Measurements from ENCODE around the gene SMYD3.
"Not testable (repeated sequence)": the region's sequence is repeated elsewhere in the genome, so short reads cannot be mapped to it uniquely, and the experiment has no call there.

The SMYD3 gene

DNA sequence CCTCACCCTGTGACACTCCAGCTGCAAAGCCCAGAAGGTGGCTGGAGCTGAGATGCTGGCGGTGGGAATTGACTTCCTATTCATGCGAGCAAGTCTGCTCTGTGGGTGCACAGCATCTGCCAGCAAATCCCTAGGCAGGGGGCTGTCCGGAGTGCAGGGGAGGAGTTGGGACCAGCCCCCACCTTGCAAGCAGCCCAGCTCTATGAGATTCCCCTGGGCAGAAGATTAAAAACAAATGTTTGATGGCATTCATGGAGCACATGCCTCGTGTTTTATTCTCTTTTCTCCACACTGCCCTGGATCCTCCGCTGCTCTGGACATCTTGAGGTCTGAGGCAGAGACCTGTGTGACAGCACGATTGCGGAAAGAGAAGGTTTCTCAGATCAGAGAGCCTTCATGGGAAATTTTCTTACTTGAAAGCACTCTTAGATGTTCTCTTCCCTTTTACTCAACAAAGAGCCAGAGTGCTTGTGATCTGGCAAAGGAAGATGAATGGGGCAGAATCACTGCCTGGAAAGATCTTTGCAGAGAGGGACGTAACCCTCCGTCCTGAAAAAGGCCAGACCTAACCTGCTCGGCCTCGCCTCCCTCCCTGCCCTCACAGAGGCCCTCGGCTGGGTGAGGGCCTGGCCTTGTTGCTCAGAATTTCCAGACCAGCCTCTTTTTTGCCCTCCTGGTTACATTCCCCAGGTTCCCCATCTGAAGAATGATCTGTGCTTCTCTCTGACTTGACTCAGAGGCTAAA, 755.2 kb downstream of the SMYD3 start:
- DNase-seq (ENCODE audit: low read depth), result no peak
- TF ChIP-seq, protein P1, sequence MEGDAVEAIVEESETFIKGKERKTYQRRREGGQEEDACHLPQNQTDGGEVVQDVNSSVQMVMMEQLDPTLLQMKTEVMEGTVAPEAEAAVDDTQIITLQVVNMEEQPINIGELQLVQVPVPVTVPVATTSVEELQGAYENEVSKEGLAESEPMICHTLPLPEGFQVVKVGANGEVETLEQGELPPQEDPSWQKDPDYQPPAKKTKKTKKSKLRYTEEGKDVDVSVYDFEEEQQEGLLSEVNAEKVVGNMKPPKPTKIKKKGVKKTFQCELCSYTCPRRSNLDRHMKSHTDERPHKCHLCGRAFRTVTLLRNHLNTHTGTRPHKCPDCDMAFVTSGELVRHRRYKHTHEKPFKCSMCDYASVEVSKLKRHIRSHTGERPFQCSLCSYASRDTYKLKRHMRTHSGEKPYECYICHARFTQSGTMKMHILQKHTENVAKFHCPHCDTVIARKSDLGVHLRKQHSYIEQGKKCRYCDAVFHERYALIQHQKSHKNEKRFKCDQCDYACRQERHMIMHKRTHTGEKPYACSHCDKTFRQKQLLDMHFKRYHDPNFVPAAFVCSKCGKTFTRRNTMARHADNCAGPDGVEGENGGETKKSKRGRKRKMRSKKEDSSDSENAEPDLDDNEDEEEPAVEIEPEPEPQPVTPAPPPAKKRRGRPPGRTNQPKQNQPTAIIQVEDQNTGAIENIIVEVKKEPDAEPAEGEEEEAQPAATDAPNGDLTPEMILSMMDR (IDR thresholded peaks at IDR 0.05; ENCODE audit: insufficient read depth, low read depth, low read length, missing control alignments), result no peak
- no peak overlapping the region for H3K4me3 ChIP-seq (ENCODE audit: low read depth, low read length)

DNA sequence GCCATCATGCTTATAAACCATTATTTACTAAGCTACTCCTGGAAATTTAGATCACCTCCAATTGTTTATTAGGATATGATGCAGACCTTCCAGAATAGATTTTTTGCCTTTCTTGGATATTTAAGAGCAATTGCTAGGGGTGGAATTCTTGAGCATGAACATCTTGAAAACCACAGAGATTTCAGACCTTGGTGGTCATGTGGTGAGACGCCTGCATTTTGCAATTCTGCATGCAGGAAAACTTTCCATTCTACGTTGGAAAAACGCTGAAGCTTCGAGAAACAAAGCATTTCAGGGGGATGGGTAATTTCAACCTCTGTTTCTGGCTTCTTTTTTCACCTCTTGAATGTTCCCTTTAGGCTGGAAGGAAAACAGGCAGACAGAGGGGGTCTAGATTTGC, 756.0 kb downstream of the SMYD3 start:
- H3K4me3 ChIP-seq (ENCODE audit: low read depth, low read length), result no peak overlapping the region
- TF ChIP-seq, protein P1 (IDR thresholded peaks at IDR 0.05; ENCODE audit: insufficient read depth, low read depth, low read length, missing control alignments), result no peak
- no peak for DNase-seq (ENCODE audit: low read depth)

DNA sequence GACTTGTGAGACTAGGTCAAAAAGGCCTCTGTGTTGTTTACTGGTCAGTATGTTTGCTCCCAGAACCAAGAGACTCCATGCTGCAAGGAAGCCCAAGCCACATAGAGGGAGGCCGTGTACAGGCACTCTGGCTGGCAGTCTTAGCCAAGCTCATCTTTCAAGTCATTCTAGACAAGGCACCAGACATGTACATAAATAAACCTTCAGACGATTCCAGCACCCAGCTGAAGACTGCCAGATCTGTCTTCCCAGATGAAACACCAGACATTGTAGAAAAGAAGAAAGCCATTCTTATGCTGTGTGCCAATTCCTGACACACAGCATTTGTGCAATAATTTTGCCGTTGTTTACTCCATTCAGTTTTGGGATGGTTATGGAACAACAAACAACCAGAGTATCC, 756.8 kb downstream of the SMYD3 start:
- TF ChIP-seq, protein P1 (IDR thresholded peaks at IDR 0.05; ENCODE audit: insufficient read depth, low read depth, low read length, missing control alignments), result no peak
- DNase-seq (ENCODE audit: low read depth), result no peak
- H3K4me3 ChIP-seq (ENCODE audit: low read depth, low read length), result no peak overlapping the region

DNA sequence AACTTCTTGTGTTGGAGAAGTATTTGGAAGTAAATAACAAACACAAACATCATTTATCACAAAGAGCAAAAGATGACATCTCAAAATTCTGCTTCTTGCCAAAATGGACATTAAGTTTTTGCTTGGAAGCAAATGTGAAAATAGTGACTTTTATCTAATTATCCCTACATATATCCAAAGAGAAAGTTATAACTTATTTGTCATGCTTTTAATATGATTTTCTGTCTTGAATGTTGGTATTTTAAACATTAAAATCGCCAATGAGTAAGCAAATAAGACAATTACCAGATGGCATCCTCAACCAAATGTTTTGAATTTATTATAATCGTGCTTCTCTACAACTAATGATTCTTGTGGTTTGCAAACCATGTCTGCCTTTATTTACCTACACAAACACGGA, 758.0 kb downstream of the SMYD3 start:
- TF ChIP-seq, protein P1 (IDR thresholded peaks at IDR 0.05; ENCODE audit: insufficient read depth, low read depth, low read length, missing control alignments), result no peak
- no peak for DNase-seq (ENCODE audit: low read depth)
- no peak overlapping the region for H3K4me3 ChIP-seq (ENCODE audit: low read depth, low read length)

DNA sequence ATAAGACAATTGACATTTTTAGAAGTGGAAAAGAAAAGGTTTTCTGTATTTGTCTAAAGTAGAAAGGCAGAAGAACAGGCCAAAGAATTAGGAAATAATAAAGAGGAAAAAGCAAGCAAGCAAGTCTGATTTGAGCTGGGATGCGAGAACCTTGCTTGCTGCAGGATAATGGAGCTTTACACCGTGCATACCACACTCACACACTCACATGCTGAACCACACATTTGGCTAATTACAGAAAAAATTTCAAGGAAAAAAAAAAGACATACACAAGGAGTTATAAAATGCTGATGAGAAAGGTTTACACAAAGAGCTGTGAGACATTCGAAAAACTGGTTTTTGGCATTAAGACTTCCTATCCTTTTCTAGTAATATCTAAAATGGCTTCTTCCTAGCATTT, 758.4 kb downstream of the SMYD3 start:
- H3K4me3 ChIP-seq (ENCODE audit: low read depth, low read length), result no peak overlapping the region
- no peak for DNase-seq (ENCODE audit: low read depth)
- TF ChIP-seq, protein P1 (IDR thresholded peaks at IDR 0.05; ENCODE audit: insufficient read depth, low read depth, low read length, missing control alignments), result no peak

DNA sequence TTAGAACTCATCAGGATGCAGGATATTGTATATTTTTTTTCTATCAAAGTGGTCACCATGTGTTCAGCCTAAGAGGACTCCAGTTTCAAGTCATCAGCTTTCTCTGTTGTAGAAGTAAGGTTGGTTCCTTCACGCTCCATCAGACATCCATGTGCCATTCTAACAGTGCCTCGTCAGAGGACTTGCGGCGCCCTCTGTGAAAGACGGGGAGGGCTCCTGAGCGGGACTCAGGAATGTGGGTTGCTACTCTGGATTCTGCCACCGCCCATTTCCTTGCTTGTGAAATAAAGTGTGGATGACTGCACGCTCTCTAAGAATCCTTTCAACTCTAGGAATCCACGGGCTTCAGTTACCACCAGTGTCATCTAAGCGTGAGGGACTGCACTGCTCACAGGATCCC, 758.8 kb downstream of the SMYD3 start:
- no peak overlapping the region for H3K4me3 ChIP-seq (ENCODE audit: low read depth, low read length)
- TF ChIP-seq, protein P1 (IDR thresholded peaks at IDR 0.05; ENCODE audit: insufficient read depth, low read depth, low read length, missing control alignments), result no peak
- no peak for DNase-seq (ENCODE audit: low read depth)

DNA sequence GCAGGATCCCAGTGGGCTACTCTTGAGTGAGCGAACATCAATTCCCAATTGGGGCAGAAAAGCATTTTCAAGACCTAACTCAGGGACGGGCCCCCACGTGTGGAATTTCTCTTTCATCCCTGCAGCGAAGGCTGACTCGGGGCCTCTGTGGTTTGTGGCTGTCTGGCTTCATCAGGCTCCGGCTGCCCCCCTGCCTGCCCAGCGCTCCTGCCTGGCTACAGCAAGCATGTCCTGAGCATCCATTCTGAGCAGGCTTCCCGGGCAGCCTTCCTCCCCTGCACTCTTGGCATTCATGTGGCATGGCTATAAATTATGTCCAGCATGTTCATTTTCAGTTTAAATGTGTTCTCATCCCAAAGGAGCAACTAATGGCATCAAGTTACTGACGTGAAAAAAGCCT, 764.2 kb downstream of the SMYD3 start:
- no peak for DNase-seq (ENCODE audit: low read depth)
- TF ChIP-seq, protein P1 (IDR thresholded peaks at IDR 0.05; ENCODE audit: insufficient read depth, low read depth, low read length, missing control alignments), result no peak
- H3K4me3 ChIP-seq (ENCODE audit: low read depth, low read length), result no peak overlapping the region

DNA sequence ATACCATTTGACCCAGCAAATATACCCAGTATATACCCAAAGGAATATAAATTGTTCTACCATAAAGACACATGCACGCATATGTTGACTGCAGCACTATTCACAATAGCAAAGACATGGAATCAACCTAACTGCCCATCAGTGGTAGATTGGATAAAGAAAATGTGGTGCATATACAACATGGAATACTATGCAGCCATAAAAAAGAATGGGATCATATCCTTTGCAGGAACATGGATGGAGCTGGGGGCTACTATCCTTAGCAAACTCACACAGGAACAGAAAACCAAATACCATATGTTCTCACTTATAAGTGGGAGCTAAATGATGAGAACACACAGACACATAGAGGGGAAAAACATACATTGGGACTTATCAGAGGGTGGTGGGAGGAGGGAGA, 766.7 kb downstream of the SMYD3 start:
- H3K4me3 ChIP-seq (ENCODE audit: low read depth, low read length); DNase-seq (ENCODE audit: low read depth): not testable (repeated sequence)
